Prostate gland (tissue), 2 donors: ENCODE measurements around the gene TEX55. TPM values are rescaled to one million over a fixed set of nuclear protein-coding genes. Genes with fewer than 3 reads are reported as not detected.

Source experiments
- DNase-seq: peaks from one replicate; pipeline ENCODE4 v3.0.0-alpha.2; 2019; ENCODE audit warnings: low spot score
- H3K27ac ChIP-seq, 2 donors: fragments of 200-600 bp; sonication (generic); 2 replicates each; pipeline ENCODE4 v1.5.1; 2017 to 2019
- H3K27me3 ChIP-seq: fragments of 200-600 bp; sonication (generic); replicated peaks from 2 replicates; pipeline ENCODE4 v1.5.1; 2019; ENCODE audit not compliant: insufficient read depth
- H3K36me3 ChIP-seq, 2 donors: fragments of 200-600 bp; sonication (generic); 1 replicate in 1 of 2; 2 replicates in 1 of 2; pipeline versions ENCODE4 v1.5.1 to v1.8.1; 2017 to 2019
- H3K4me1 ChIP-seq: fragments of 200-600 bp; sonication (generic); replicated peaks from 2 replicates; pipeline ENCODE4 v1.5.1; 2019
- H3K4me3 ChIP-seq, 2 donors: fragments of 200-600 bp; sonication (generic); 2 replicates each; pipeline ENCODE4 v1.5.1; 2017 to 2019
- H3K9me3 ChIP-seq: fragments of 200-600 bp; sonication (generic); 2 replicates; pipeline ENCODE4 v1.5.1; 2017
- POLR2A ChIP-seq: fragments of 450-650 bp; IDR thresholded peaks from one replicate; pipeline ENCODE4 v1.6.1; 2016; ENCODE audit warnings: antibody characterized with exemption, mild to moderate bottlenecking
- POLR2AphosphoS5 ChIP-seq: sonication (generic); formaldehyde crosslinking; IDR thresholded peaks from one replicate; pipeline ENCODE4 v1.6.1; 2017; ENCODE audit warnings: antibody characterized with exemption
- WGBS: methylation state at CpG from one replicate; pipeline ENCODE4 v1.1.5; 2018; 5-methylcytosine and 5-hydroxymethylcytosine counted together
- intact Hi-C: fragments of 100-400 bp; cut with DNase I; formaldehyde crosslinking; loops from one replicate; pipeline ENCODE4 v1.14.2; 2022
- total RNA-seq, 2 donors: library from RNA; depleted of rRNA; stranded (reverse); fragments of >200 nt; gene quantifications; one replicate each; pipeline ENCODE4 v1.1.0, GENCODE V29; 2016
- TF ChIP-seq, protein P1 (sequence below), 4 experiments: fragments of 200-600 bp in 2 of 4; fragments of 450-650 bp in 2 of 4; sonication (generic) in 2 of 4; IDR thresholded peaks; 1 replicate in 3 of 4; 2 replicates in 1 of 4; pipeline ENCODE4 v1.5.1; 2016 to 2019; ENCODE audit warnings: antibody characterized with exemption in 4 of 4, mild to moderate bottlenecking in 2 of 4, moderate library complexity in 2 of 4

Gene TEX55
- total RNA-seq, 2 donors from 2014 or later: 6.6 TPM; not detected in 1

DNA sequence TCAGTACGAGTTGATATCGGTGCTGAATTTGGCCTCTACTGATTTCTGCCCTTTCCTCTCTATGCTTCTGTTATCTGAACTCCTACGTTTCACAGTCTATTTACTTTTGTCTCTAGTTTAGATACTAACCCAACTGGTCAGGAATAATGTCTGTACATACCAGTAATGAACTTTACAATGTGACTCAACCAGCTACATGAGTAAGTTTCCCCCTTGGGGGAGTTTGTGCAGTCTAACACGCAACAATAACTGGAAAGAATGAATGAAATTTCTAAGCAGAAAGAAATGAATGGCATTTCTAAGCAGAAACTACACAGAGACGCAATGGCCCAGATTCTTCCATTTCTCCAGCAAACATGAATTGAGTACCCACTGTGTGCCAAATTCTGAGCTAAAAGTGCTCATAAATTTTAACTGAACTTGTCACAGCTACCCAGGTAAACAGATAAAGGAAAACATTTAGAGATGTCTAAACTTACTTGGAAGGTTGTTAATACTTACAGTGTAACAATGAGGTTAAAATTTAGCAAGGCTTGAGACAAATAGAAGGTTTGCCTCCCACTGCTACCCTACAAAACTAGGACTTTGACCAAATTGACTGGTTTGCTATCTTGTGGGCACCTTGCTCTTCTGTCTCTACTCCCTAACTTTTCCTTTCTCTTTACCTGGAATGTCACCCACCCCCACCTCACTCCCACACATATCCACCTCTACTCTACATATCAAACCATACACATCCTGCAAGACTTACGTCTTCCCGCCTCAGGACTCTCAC lies 39.0 kb downstream of the TEX55 start:
- no peaks in the 10 kb centered on the region for H3K27me3 ChIP-seq
- no peak for DNase-seq
- no peaks in the 10 kb centered on the region for H3K36me3 ChIP-seq
- no peak overlapping the region for H3K27ac ChIP-seq
- no peak overlapping the region for H3K4me3 ChIP-seq
- H3K4me1 ChIP-seq: no peaks in the 10 kb centered on the region
- 65% methylated on average over 7 of the region's 7 CpGs for WGBS
- TF ChIP-seq, protein P1, sequence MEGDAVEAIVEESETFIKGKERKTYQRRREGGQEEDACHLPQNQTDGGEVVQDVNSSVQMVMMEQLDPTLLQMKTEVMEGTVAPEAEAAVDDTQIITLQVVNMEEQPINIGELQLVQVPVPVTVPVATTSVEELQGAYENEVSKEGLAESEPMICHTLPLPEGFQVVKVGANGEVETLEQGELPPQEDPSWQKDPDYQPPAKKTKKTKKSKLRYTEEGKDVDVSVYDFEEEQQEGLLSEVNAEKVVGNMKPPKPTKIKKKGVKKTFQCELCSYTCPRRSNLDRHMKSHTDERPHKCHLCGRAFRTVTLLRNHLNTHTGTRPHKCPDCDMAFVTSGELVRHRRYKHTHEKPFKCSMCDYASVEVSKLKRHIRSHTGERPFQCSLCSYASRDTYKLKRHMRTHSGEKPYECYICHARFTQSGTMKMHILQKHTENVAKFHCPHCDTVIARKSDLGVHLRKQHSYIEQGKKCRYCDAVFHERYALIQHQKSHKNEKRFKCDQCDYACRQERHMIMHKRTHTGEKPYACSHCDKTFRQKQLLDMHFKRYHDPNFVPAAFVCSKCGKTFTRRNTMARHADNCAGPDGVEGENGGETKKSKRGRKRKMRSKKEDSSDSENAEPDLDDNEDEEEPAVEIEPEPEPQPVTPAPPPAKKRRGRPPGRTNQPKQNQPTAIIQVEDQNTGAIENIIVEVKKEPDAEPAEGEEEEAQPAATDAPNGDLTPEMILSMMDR (IDR thresholded peaks at IDR 0.05): no peak
- TF ChIP-seq POLR2A (no peak), POLR2AphosphoS5 (peak; percentile 34)
- no peaks in the 10 kb centered on the region for H3K9me3 ChIP-seq
- intact Hi-C loops: no loop called here

DNA sequence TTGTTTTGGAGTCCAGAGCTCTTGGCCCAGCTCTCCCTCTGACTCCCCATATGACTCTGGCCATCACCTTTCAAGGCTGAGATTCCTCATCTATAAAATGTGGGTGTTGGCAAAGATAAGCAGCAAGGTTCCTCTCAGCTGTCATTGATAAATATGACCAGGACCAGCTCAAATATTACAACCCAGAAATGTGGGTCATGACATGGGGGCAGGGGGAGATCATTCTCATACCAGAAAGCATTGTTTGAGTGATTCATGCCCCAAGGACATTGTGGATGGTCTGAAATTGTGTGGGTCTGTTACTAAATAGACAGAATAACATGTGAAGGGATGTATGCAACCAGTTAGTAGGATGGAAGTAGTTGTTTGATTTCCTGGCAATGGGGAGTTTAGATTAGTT lies 41.3 kb downstream of the TEX55 start:
- Histone ChIP-seq H3K27me3 (no peaks in the 10 kb centered on the region), H3K27ac (no peak overlapping the region), H3K9me3 (no peaks in the 10 kb centered on the region), H3K36me3 (no peaks in the 10 kb centered on the region), H3K4me3 (no peak overlapping the region), H3K4me1 (no peaks in the 10 kb centered on the region)
- no peak for DNase-seq
- TF ChIP-seq POLR2A: no peak
- no peak for TF ChIP-seq POLR2AphosphoS5
- TF ChIP-seq, protein P1 (IDR thresholded peaks at IDR 0.05): no peak
- intact Hi-C loops: no loop called here

DNA sequence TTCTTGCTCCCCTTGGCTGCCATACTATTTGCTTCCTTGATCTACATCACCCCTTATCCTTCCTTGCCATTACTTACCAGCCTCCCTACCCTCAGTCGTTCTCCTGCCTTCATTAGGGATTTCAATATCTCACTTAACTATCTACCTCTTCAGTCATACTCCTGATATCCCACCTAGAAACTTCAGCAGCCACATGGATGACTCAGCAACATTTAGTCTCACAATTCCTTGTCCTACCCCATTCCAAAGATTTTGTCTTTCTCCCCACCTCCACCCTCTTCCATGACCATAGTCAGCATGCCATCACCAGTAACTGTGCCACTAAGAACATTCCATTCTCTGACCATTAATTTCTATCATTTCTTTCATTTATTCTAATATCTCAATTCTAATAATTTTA lies 45.8 kb downstream of the TEX55 start:
- Histone ChIP-seq H3K36me3 (no peaks in the 10 kb centered on the region), H3K4me3 (no peak overlapping the region), H3K27ac (no peak overlapping the region), H3K27me3 (no peaks in the 10 kb centered on the region), H3K4me1 (no peaks in the 10 kb centered on the region), H3K9me3 (no peaks in the 10 kb centered on the region)
- no peak for DNase-seq
- TF ChIP-seq, protein P1 (IDR thresholded peaks at IDR 0.05): no peak
- TF ChIP-seq POLR2AphosphoS5: no peak
- TF ChIP-seq POLR2A: no peak
- intact Hi-C loops: no loop called here
- WGBS: 84% methylated on average over 1 of the region's 1 CpG

DNA sequence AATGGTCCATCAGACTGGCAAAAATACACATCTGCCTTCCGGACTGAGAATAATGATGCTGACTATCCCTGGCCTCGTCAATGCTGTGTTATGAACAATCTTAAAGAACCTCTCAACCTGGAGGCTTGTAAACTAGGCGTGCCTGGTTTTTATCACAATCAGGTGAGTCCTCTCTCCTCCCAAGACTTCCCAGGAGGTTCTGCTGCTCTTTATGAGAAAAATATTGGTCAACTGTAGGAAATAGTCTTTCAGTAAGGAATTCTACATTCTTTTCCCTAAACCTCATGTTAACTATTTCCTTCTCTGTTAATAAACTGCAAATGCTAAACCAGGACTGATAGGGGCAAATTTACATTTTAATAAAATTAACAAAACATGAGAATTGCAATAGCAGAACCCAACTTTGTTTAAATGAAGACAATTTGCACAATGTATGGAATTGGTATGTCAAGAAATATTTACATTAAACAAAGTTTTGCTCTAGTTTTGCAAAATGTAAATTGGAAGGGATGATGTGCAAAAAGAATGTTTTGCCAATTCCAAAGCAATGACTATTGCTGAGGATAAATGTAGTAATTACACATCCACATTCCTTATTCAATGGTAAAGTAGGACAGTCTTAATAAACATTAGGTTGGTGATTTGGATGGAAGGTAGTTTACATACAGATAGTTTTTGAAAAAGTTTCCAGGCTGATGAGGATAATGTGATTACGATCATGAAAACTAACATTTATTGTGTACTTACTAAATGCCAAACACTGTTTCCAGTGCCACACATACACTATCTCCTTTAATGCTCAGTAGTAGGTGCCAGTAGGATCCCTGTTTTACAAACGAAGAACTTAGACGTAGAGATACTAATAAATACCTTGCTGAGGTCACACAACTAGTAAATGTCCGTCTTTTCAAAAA lies 48.5 kb downstream of the TEX55 start:
- H3K9me3 ChIP-seq: no peaks in the 10 kb centered on the region
- H3K27ac ChIP-seq: no peak overlapping the region
- DNase-seq: no peak
- no peaks in the 10 kb centered on the region for H3K36me3 ChIP-seq
- 35% methylated on average over 7 of the region's 7 CpGs for WGBS
- H3K4me3 ChIP-seq: no peak overlapping the region
- TF ChIP-seq POLR2AphosphoS5 (peak; percentile 11), POLR2A (no peak)
- TF ChIP-seq, protein P1 (IDR thresholded peaks at IDR 0.05): no peak
- no peaks in the 10 kb centered on the region for H3K4me1 ChIP-seq
- intact Hi-C loops: no loop called here
- H3K27me3 ChIP-seq: no peaks in the 10 kb centered on the region
